ENCODE results near the gene PADI3.

- TF ChIP-seq YY1 (IDR thresholded peaks at IDR 0.05; ENCODE audit: insufficient read depth, insufficient read length) (no peak), ZNF274 (IDR thresholded peaks at IDR 0.05; ENCODE audit: low read depth, low read length) (no peak), SUZ12 (IDR thresholded peaks at IDR 0.05; ENCODE audit: extremely low read depth, insufficient read depth, insufficient read length) (no peak)
Observed at GRCh38 chr1:17265950-17266349, 17.1 kb downstream of the PADI3 start.

Data from NT2/D1 (cell line).